Vagina (tissue), 2 donors: Measurements from ENCODE around the gene EFNA3. TPM values are rescaled to one million over a fixed set of nuclear protein-coding genes. Genes with fewer than 3 reads are reported as not detected.

ENCODE experiments used
- DNase-seq, 2 donors: peaks; one replicate each; pipeline ENCODE4 v3.0.0-alpha.2; 2017; ENCODE audit errors: extremely low spot score in 2 of 2
- H3K27ac ChIP-seq: fragments of 200-600 bp; sonication (generic); one replicate; pipeline ENCODE4 v1.5.1; 2019
- H3K27me3 ChIP-seq: fragments of 200-600 bp; sonication (generic); one replicate; pipeline ENCODE4 v1.5.1; 2019
- H3K36me3 ChIP-seq, 2 donors: fragments of 200-600 bp; sonication (generic); one replicate each; pipeline ENCODE4 v1.5.1; 2017 to 2019
- H3K4me1 ChIP-seq: fragments of 200-600 bp; sonication (generic); one replicate; pipeline ENCODE4 v1.5.1; 2019
- H3K4me3 ChIP-seq, 2 donors: fragments of 200-600 bp; sonication (generic); 1 replicate in 1 of 2; 2 replicates in 1 of 2; pipeline ENCODE4 v1.5.1; 2016 to 2019
- H3K9me3 ChIP-seq: fragments of 200-600 bp; sonication (generic); one replicate; pipeline ENCODE4 v1.5.1; 2019
- CTCF ChIP-seq, 3 experiments: fragments of 450-650 bp in 2 of 3; fragments of 200-600 bp in 1 of 3; sonication (generic) in 1 of 3; IDR thresholded peaks; one replicate each; pipeline ENCODE4 v1.5.1; 2017 to 2019; ENCODE audit warnings: antibody characterized with exemption in 3 of 3, mild to moderate bottlenecking in 2 of 3, moderate library complexity in 2 of 3
- POLR2A ChIP-seq, 2 donors: fragments of 450-650 bp; IDR thresholded peaks; one replicate each; pipeline ENCODE4 v1.6.1; 2017; ENCODE audit warnings: antibody characterized with exemption in 2 of 2, mild to moderate bottlenecking in 2 of 2, moderate library complexity in 2 of 2
- POLR2AphosphoS5 ChIP-seq, 2 donors: sonication (generic); formaldehyde crosslinking; IDR thresholded peaks; one replicate each; pipeline ENCODE4 v1.9.0; 2017; ENCODE audit warnings: antibody characterized with exemption in 2 of 2, mild to moderate bottlenecking in 2 of 2, low read depth in 1 of 2; ENCODE audit not compliant: insufficient read depth in 1 of 2
- intact Hi-C: fragments of 100-400 bp; cut with DNase I; formaldehyde crosslinking; loops from one replicate; pipeline ENCODE4 v1.15.1; 2023
- total RNA-seq: library from RNA; depleted of rRNA; stranded (reverse); fragments of >200 nt; gene quantifications from one replicate; pipeline ENCODE4 v1.2.3, GENCODE V29; 2016

Gene EFNA3
- total RNA-seq, 1 donor from 2014 or later: 22.3 TPM

- H3K36me3 ChIP-seq: no peaks in the 10 kb centered on the region
- H3K9me3 ChIP-seq: no peaks in the 10 kb centered on the region
- intact Hi-C loops: no loop called here
- H3K4me3 ChIP-seq: no peak overlapping the region
- TF ChIP-seq CTCF (IDR thresholded peaks at IDR 0.05): no peak
- TF ChIP-seq POLR2A (IDR thresholded peaks at IDR 0.05): no peak
- peak in 1 of 2 donors; percentile 25 for TF ChIP-seq POLR2AphosphoS5 (IDR thresholded peaks at IDR 0.05; ENCODE audit: insufficient read depth in 1 of 2, low read depth in 1 of 2)
- peaks cover 30% of the 10 kb centered on the region for H3K4me1 ChIP-seq
- DNase-seq: no peak
- peak overlapping the region; percentile 76 for H3K27ac ChIP-seq
- no peaks in the 10 kb centered on the region for H3K27me3 ChIP-seq
Measured at GRCh38 chr1:155037851-155038441, 40.7 kb upstream of the EFNA3 start.

- H3K36me3 ChIP-seq: no peaks in the 10 kb centered on the region
- no peak for DNase-seq
- H3K27ac ChIP-seq: peak overlapping the region; percentile 79
- no peaks in the 10 kb centered on the region for H3K27me3 ChIP-seq
- H3K9me3 ChIP-seq: no peaks in the 10 kb centered on the region
- no peak overlapping the region for H3K4me3 ChIP-seq
- TF ChIP-seq POLR2A (IDR thresholded peaks at IDR 0.05): no peak
- TF ChIP-seq POLR2AphosphoS5 (IDR thresholded peaks at IDR 0.05; ENCODE audit: insufficient read depth in 1 of 2, low read depth in 1 of 2): peak in 1 of 2 donors; percentile 70
- H3K4me1 ChIP-seq: peaks cover 30% of the 10 kb centered on the region
- intact Hi-C loops: no loop called here
Measured at GRCh38 chr1:155038602-155039307, 39.9 kb upstream of the EFNA3 start.

GRCh38 chr1:155039308-155039669 lies 39.3 kb upstream of the EFNA3 start:
- Histone ChIP-seq H3K4me3 (no peak overlapping the region), H3K36me3 (no peaks in the 10 kb centered on the region), H3K27me3 (no peaks in the 10 kb centered on the region), H3K27ac (peak overlapping the region; percentile 79), H3K9me3 (no peaks in the 10 kb centered on the region), H3K4me1 (peaks cover 28% of the 10 kb centered on the region)
- no peak for DNase-seq
- TF ChIP-seq POLR2AphosphoS5 (IDR thresholded peaks at IDR 0.05; ENCODE audit: insufficient read depth in 1 of 2, low read depth in 1 of 2): no peak
- no peak for TF ChIP-seq CTCF (IDR thresholded peaks at IDR 0.05)
- TF ChIP-seq POLR2A (IDR thresholded peaks at IDR 0.05): no peak
- intact Hi-C loops: no loop called here

- TF ChIP-seq POLR2A (IDR thresholded peaks at IDR 0.05) (no peak), POLR2AphosphoS5 (IDR thresholded peaks at IDR 0.05; ENCODE audit: insufficient read depth in 1 of 2, low read depth in 1 of 2) (no peak), CTCF (IDR thresholded peaks at IDR 0.05) (no peak)
- H3K27ac ChIP-seq: no peak overlapping the region
Measured at GRCh38 chr1:155040358-155041093, 38.1 kb upstream of the EFNA3 start.

GRCh38 chr1:155042789-155043188 lies 35.8 kb upstream of the EFNA3 start:
- Histone ChIP-seq H3K9me3 (no peaks in the 10 kb centered on the region), H3K27ac (no peak overlapping the region), H3K4me3 (no peak overlapping the region), H3K27me3 (no peaks in the 10 kb centered on the region), H3K36me3 (no peaks in the 10 kb centered on the region), H3K4me1 (peaks cover 21% of the 10 kb centered on the region)
- intact Hi-C loops: no loop called here
- no peak for DNase-seq
- no peak for TF ChIP-seq CTCF (IDR thresholded peaks at IDR 0.05)

More at GRCh38 chr1:155040358-155041093, 38.1 kb upstream of the EFNA3 start:
- H3K4me3 ChIP-seq: no peak overlapping the region
- H3K36me3 ChIP-seq: no peaks in the 10 kb centered on the region
- H3K9me3 ChIP-seq: no peaks in the 10 kb centered on the region
- intact Hi-C loops: no loop called here
- DNase-seq: no peak
- peaks cover 30% of the 10 kb centered on the region for H3K4me1 ChIP-seq
- no peaks in the 10 kb centered on the region for H3K27me3 ChIP-seq
